ENCODE results near the gene TMEM120A. TPM values are rescaled to one million over a fixed set of nuclear protein-coding genes. Genes with fewer than 3 reads are reported as not detected.

Gene TMEM120A
- total and polyA plus RNA-seq, 4 donors = 15.7 to 90.1 (median 57.6) TPM

- H3K9ac ChIP-seq (ENCODE audit: insufficient read depth in 1 of 2, low read length in 2 of 2) = no peak overlapping the region
- WGBS, 2 donors = 95 to 97% methylated on average over 3 of the region's 3 CpGs
- H3K9me3 ChIP-seq (ENCODE audit: control insufficient read depth in 4 of 4, insufficient read depth in 3 of 4, low read length in 3 of 4) = peaks cover 0 to 1% (median 0%) of the 10 kb centered on the region in 4 donors
- no peak overlapping the region for H3K4me3 ChIP-seq
- TF ChIP-seq CTCF (IDR thresholded peaks at IDR 0.05; ENCODE audit: control extremely low read depth, extremely low read depth) = no peak
- peaks cover 4 to 27% (median 11%) of the 10 kb centered on the region in 4 donors for H3K36me3 ChIP-seq (ENCODE audit: control insufficient read depth in 4 of 4, insufficient read depth in 4 of 4, low read length in 4 of 4)
- H3K27me3 ChIP-seq (ENCODE audit: control insufficient read depth in 3 of 3, insufficient read depth in 3 of 3, low read length in 2 of 3) = no peaks in the 10 kb centered on the region
- DNase-seq = no peak
- no peak for ATAC-seq (ENCODE audit: insufficient read depth, low FRiP score)
- H3K4me1 ChIP-seq (ENCODE audit: control insufficient read depth in 5 of 5, insufficient read depth in 5 of 5, low read length in 5 of 5) = no peaks in the 10 kb centered on the region
- no peak overlapping the region for H3K27ac ChIP-seq (ENCODE audit: low read depth in 1 of 2, low read length in 1 of 2)
These were observed 8.4 kb upstream of the TMEM120A start for GRCh38 chr7:76002822-76003221.

- no peak for DNase-seq
- no peak for TF ChIP-seq CTCF (IDR thresholded peaks at IDR 0.05; ENCODE audit: control extremely low read depth, extremely low read depth)
- 92 to 94% methylated on average over 6 of the region's 6 CpGs for WGBS, 2 donors
These were observed 7.7 kb upstream of the TMEM120A start for GRCh38 chr7:76002139-76002538.

GRCh38 chr7:76000566-76000965, 6.2 kb upstream of the TMEM120A start:
- WGBS, 2 donors = 95 to 96% methylated on average over 11 of the region's 11 CpGs
- TF ChIP-seq CTCF (IDR thresholded peaks at IDR 0.05; ENCODE audit: control extremely low read depth, extremely low read depth) = no peak
- Histone ChIP-seq H3K9ac (ENCODE audit: insufficient read depth in 1 of 2, low read length in 2 of 2) (no peak overlapping the region), H3K9me3 (ENCODE audit: control insufficient read depth in 4 of 4, insufficient read depth in 3 of 4, low read length in 3 of 4) (peaks cover 0 to 1% (median 0%) of the 10 kb centered on the region in 4 donors), H3K27ac (ENCODE audit: low read depth in 1 of 2, low read length in 1 of 2) (no peak overlapping the region), H3K36me3 (ENCODE audit: control insufficient read depth in 4 of 4, insufficient read depth in 4 of 4, low read length in 4 of 4) (peaks cover 4 to 27% (median 18%) of the 10 kb centered on the region in 4 donors), H3K4me1 (ENCODE audit: control insufficient read depth in 5 of 5, insufficient read depth in 5 of 5, low read length in 5 of 5) (no peaks in the 10 kb centered on the region), H3K4me3 (no peak overlapping the region), H3K27me3 (ENCODE audit: control insufficient read depth in 3 of 3, insufficient read depth in 3 of 3, low read length in 2 of 3) (no peaks in the 10 kb centered on the region)
- ATAC-seq (ENCODE audit: insufficient read depth, low FRiP score) (no peak), DNase-seq (no peak)

More at GRCh38 chr7:76002139-76002538, 7.7 kb upstream of the TMEM120A start:
- Histone ChIP-seq H3K27me3 (ENCODE audit: control insufficient read depth in 3 of 3, insufficient read depth in 3 of 3, low read length in 2 of 3) (no peaks in the 10 kb centered on the region), H3K4me3 (no peak overlapping the region), H3K36me3 (ENCODE audit: control insufficient read depth in 4 of 4, insufficient read depth in 4 of 4, low read length in 4 of 4) (peaks cover 4 to 27% (median 11%) of the 10 kb centered on the region in 4 donors), H3K9me3 (ENCODE audit: control insufficient read depth in 4 of 4, insufficient read depth in 3 of 4, low read length in 3 of 4) (peaks cover 0 to 1% (median 0%) of the 10 kb centered on the region in 4 donors), H3K27ac (ENCODE audit: low read depth in 1 of 2, low read length in 1 of 2) (no peak overlapping the region), H3K9ac (ENCODE audit: insufficient read depth in 1 of 2, low read length in 2 of 2) (no peak overlapping the region), H3K4me1 (ENCODE audit: control insufficient read depth in 5 of 5, insufficient read depth in 5 of 5, low read length in 5 of 5) (no peaks in the 10 kb centered on the region)
- ATAC-seq (ENCODE audit: insufficient read depth, low FRiP score) = no peak

GRCh38 chr7:75998038-75998437, 3.6 kb upstream of the TMEM120A start:
- Histone ChIP-seq H3K4me3 (no peak overlapping the region), H3K36me3 (ENCODE audit: control insufficient read depth in 4 of 4, insufficient read depth in 4 of 4, low read length in 4 of 4) (peaks cover under 1 to 25% (median 10%) of the 10 kb centered on the region in 4 donors), H3K27ac (ENCODE audit: low read depth in 1 of 2, low read length in 1 of 2) (no peak overlapping the region), H3K27me3 (ENCODE audit: control insufficient read depth in 3 of 3, insufficient read depth in 3 of 3, low read length in 2 of 3) (no peaks in the 10 kb centered on the region), H3K9ac (ENCODE audit: insufficient read depth in 1 of 2, low read length in 2 of 2) (no peak overlapping the region), H3K9me3 (ENCODE audit: control insufficient read depth in 4 of 4, insufficient read depth in 3 of 4, low read length in 3 of 4) (peaks cover 0 to 1% (median 0%) of the 10 kb centered on the region in 4 donors), H3K4me1 (ENCODE audit: control insufficient read depth in 5 of 5, insufficient read depth in 5 of 5, low read length in 5 of 5) (peaks cover 0 to 12% (median 4%) of the 10 kb centered on the region in 5 donors)
- WGBS, 2 donors = 94 to 95% methylated on average over 1 of the region's 1 CpG
- no peak for DNase-seq
- no peak for ATAC-seq (ENCODE audit: insufficient read depth, low FRiP score)
- TF ChIP-seq CTCF (IDR thresholded peaks at IDR 0.05; ENCODE audit: control extremely low read depth, extremely low read depth) = no peak

Data from lung (tissue), 12 donors.